ENCODE results near the gene KCNQ2.

DNA sequence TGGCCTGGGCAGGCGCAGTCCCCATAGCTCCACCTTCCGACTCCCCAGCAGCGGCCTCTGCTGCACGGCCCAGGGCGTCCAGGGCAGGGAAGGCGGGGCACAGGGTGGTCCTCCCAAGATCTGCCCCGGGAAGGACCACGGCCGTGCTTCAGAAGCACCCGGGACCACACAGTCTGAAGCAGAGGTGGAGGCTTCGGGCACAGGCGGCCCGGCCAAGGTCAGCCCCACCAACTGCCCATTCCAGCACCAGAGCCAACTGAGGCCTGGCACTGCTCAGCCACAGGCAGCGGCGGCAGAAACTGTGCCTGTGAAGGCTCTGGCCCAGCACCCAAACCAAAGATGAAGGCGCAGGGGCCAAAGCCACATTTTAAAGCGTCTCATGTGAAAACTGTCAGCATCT lies 20.6 kb downstream of the KCNQ2 start:
- TF ChIP-seq, protein P1, sequence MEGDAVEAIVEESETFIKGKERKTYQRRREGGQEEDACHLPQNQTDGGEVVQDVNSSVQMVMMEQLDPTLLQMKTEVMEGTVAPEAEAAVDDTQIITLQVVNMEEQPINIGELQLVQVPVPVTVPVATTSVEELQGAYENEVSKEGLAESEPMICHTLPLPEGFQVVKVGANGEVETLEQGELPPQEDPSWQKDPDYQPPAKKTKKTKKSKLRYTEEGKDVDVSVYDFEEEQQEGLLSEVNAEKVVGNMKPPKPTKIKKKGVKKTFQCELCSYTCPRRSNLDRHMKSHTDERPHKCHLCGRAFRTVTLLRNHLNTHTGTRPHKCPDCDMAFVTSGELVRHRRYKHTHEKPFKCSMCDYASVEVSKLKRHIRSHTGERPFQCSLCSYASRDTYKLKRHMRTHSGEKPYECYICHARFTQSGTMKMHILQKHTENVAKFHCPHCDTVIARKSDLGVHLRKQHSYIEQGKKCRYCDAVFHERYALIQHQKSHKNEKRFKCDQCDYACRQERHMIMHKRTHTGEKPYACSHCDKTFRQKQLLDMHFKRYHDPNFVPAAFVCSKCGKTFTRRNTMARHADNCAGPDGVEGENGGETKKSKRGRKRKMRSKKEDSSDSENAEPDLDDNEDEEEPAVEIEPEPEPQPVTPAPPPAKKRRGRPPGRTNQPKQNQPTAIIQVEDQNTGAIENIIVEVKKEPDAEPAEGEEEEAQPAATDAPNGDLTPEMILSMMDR (IDR thresholded peaks at IDR 0.05; ENCODE audit: low read depth, low read length, poor library complexity, severe bottlenecking): no peak
- TF ChIP-seq EZH2phosphoT487 (IDR thresholded peaks at IDR 0.05; ENCODE audit: borderline replicate concordance, low read length): no peak
